ENCODE measurements around the gene LIMD2.

- no peak for TF ChIP-seq CTCF (IDR thresholded peaks at IDR 0.05)
- TF ChIP-seq POLR2A (IDR thresholded peaks at IDR 0.05) = no peak
Observed at GRCh38 chr17:63685041-63685440, 14.9 kb downstream of the LIMD2 start.
